Skeletal muscle satellite cell (primary cell): ENCODE measurements around the gene NEK1.

Source experiments
- H3K27me3 ChIP-seq: 2 replicates; pipeline ENCODE4 v1.7.0; 2013; ENCODE audit warnings: low read length; ENCODE audit not compliant: control insufficient read depth, insufficient read depth
- H3K36me3 ChIP-seq: 2 replicates; pipeline ENCODE4 v1.7.0; 2013; ENCODE audit warnings: mild to moderate bottlenecking, control low read depth, low read length; ENCODE audit not compliant: insufficient read depth
- H3K4me1 ChIP-seq: 2 replicates; pipeline ENCODE4 v1.7.0; 2013; ENCODE audit warnings: low read length; ENCODE audit not compliant: control insufficient read depth, insufficient read depth
- H3K4me2 ChIP-seq: 2 replicates; pipeline ENCODE4 v1.7.0; 2013; ENCODE audit warnings: mild to moderate bottlenecking, low read length
- H3K4me3 ChIP-seq: 2 replicates; pipeline ENCODE4 v1.7.0; 2013; ENCODE audit warnings: low read length
- H3K9ac ChIP-seq: 2 replicates; pipeline ENCODE4 v1.7.0; 2013; ENCODE audit warnings: mild to moderate bottlenecking, low read depth, low read length, moderate library complexity
- H3K9me3 ChIP-seq: replicated peaks from 2 replicates; pipeline ENCODE4 v1.7.0; 2013; ENCODE audit warnings: mild to moderate bottlenecking, control low read depth, low read length

NEK1 gene

GRCh38 chr4:169650227-169650936, 38.0 kb upstream of the NEK1 start:
- no peaks in the 10 kb centered on the region for H3K36me3 ChIP-seq
- no peaks in the 10 kb centered on the region for H3K9me3 ChIP-seq
- H3K27me3 ChIP-seq = no peaks in the 10 kb centered on the region
- H3K9ac ChIP-seq = no peak overlapping the region
- no peaks in the 10 kb centered on the region for H3K4me1 ChIP-seq
- H3K4me3 ChIP-seq = no peak overlapping the region
- H3K4me2 ChIP-seq = no peak overlapping the region

GRCh38 chr4:169649545-169650226, 37.3 kb upstream of the NEK1 start:
- Histone ChIP-seq H3K9me3 (no peaks in the 10 kb centered on the region), H3K36me3 (peaks cover 6% of the 10 kb centered on the region), H3K4me3 (no peak overlapping the region), H3K9ac (no peak overlapping the region), H3K4me1 (no peaks in the 10 kb centered on the region), H3K4me2 (no peak overlapping the region), H3K27me3 (no peaks in the 10 kb centered on the region)

- H3K4me3 ChIP-seq = no peak overlapping the region
- H3K36me3 ChIP-seq = peaks cover 9% of the 10 kb centered on the region
- peaks cover 4% of the 10 kb centered on the region for H3K4me1 ChIP-seq
Observed at GRCh38 chr4:169645627-169646026, 33.2 kb upstream of the NEK1 start.

GRCh38 chr4:169644802-169645201, 32.4 kb upstream of the NEK1 start:
- no peaks in the 10 kb centered on the region for H3K9me3 ChIP-seq
- H3K36me3 ChIP-seq = peaks cover 9% of the 10 kb centered on the region

More at GRCh38 chr4:169645627-169646026, 33.2 kb upstream of the NEK1 start:
- Histone ChIP-seq H3K9ac (no peak overlapping the region), H3K9me3 (no peaks in the 10 kb centered on the region), H3K27me3 (no peaks in the 10 kb centered on the region), H3K4me2 (no peak overlapping the region)

GRCh38 chr4:169640261-169640870, 28.0 kb upstream of the NEK1 start:
- Histone ChIP-seq H3K9ac (peak overlapping the region; percentile 9), H3K4me3 (no peak overlapping the region), H3K27me3 (no peaks in the 10 kb centered on the region), H3K9me3 (no peaks in the 10 kb centered on the region), H3K4me1 (peaks cover 15% of the 10 kb centered on the region), H3K4me2 (peak overlapping the region; percentile 8), H3K36me3 (peaks cover 9% of the 10 kb centered on the region)

More at GRCh38 chr4:169644802-169645201, 32.4 kb upstream of the NEK1 start:
- H3K4me2 ChIP-seq = no peak overlapping the region
- H3K9ac ChIP-seq = no peak overlapping the region
- H3K4me1 ChIP-seq = peaks cover 13% of the 10 kb centered on the region
- H3K4me3 ChIP-seq = no peak overlapping the region
- no peaks in the 10 kb centered on the region for H3K27me3 ChIP-seq

- no peak overlapping the region for H3K4me3 ChIP-seq
- H3K9ac ChIP-seq = no peak overlapping the region
- peaks cover 4% of the 10 kb centered on the region for H3K4me1 ChIP-seq
- H3K9me3 ChIP-seq = no peaks in the 10 kb centered on the region
- H3K36me3 ChIP-seq = no peaks in the 10 kb centered on the region
- H3K4me2 ChIP-seq = no peak overlapping the region
- no peaks in the 10 kb centered on the region for H3K27me3 ChIP-seq
Observed at GRCh38 chr4:169634975-169635374, 22.6 kb upstream of the NEK1 start.

GRCh38 chr4:169632896-169633295, 20.5 kb upstream of the NEK1 start:
- Histone ChIP-seq H3K4me1 (no peaks in the 10 kb centered on the region), H3K36me3 (no peaks in the 10 kb centered on the region), H3K4me2 (no peak overlapping the region), H3K9me3 (no peaks in the 10 kb centered on the region), H3K9ac (no peak overlapping the region), H3K27me3 (no peaks in the 10 kb centered on the region), H3K4me3 (no peak overlapping the region)

GRCh38 chr4:169630069-169630468, 17.7 kb upstream of the NEK1 start:
- Histone ChIP-seq H3K9me3 (no peaks in the 10 kb centered on the region), H3K4me3 (no peak overlapping the region), H3K36me3 (no peaks in the 10 kb centered on the region), H3K9ac (no peak overlapping the region), H3K4me2 (no peak overlapping the region), H3K4me1 (no peaks in the 10 kb centered on the region), H3K27me3 (no peaks in the 10 kb centered on the region)

GRCh38 chr4:169628579-169628978, 16.2 kb upstream of the NEK1 start:
- Histone ChIP-seq H3K27me3 (no peaks in the 10 kb centered on the region), H3K4me1 (no peaks in the 10 kb centered on the region), H3K36me3 (no peaks in the 10 kb centered on the region), H3K9me3 (no peaks in the 10 kb centered on the region), H3K4me3 (no peak overlapping the region), H3K4me2 (no peak overlapping the region), H3K9ac (no peak overlapping the region)

- no peaks in the 10 kb centered on the region for H3K9me3 ChIP-seq
- H3K4me2 ChIP-seq = no peak overlapping the region
- no peaks in the 10 kb centered on the region for H3K27me3 ChIP-seq
- no peak overlapping the region for H3K4me3 ChIP-seq
- no peak overlapping the region for H3K9ac ChIP-seq
- H3K36me3 ChIP-seq = no peaks in the 10 kb centered on the region
- H3K4me1 ChIP-seq = peaks cover 8% of the 10 kb centered on the region
Observed at GRCh38 chr4:169627307-169627706, 14.9 kb upstream of the NEK1 start.

- H3K4me2 ChIP-seq = no peak overlapping the region
- no peaks in the 10 kb centered on the region for H3K27me3 ChIP-seq
- no peaks in the 10 kb centered on the region for H3K36me3 ChIP-seq
- no peaks in the 10 kb centered on the region for H3K9me3 ChIP-seq
- no peak overlapping the region for H3K9ac ChIP-seq
- H3K4me1 ChIP-seq = peaks cover 13% of the 10 kb centered on the region
- no peak overlapping the region for H3K4me3 ChIP-seq
Observed at GRCh38 chr4:169626331-169627282, 14.2 kb upstream of the NEK1 start.
